Erythroblast (primary cell): ENCODE results near the gene ANKRD44.

Source experiments
- GATA1 ChIP-seq: IDR thresholded peaks from 2 replicates; pipeline ENCODE4 v1.6.1; 2011; ENCODE audit warnings: low read depth, mild to moderate bottlenecking, control low read depth, low read length, moderate library complexity
- POLR2A ChIP-seq: IDR thresholded peaks from 2 replicates; pipeline ENCODE4 v1.6.1; 2011; ENCODE audit warnings: mild to moderate bottlenecking, low read length

- no peak for TF ChIP-seq POLR2A
- no peak for TF ChIP-seq GATA1
Measured at GRCh38 chr2:197232010-197232409, 78.6 kb downstream of the ANKRD44 start.
